HepG2 (cell line): Measurements from ENCODE around the gene URAD. TPM values are rescaled to one million over a fixed set of nuclear protein-coding genes. Genes with fewer than 3 reads are reported as not detected.

Experiments
- BORCS8-MEF2B ChIP-seq: sonication (generic); formaldehyde crosslinking; IDR thresholded peaks from 2 replicates; pipeline ENCODE4 v1.8.0; 2022; ENCODE audit warnings: mild to moderate bottlenecking, missing genetic modification reagents
- FOSL1 ChIP-seq: sonication (generic); formaldehyde crosslinking; IDR thresholded peaks from 2 replicates; pipeline ENCODE4 v1.9.0; 2021; ENCODE audit warnings: missing genetic modification reagents, borderline replicate concordance
- GABPA ChIP-seq, 2 experiments: IDR thresholded peaks; 2 replicates each; pipeline ENCODE4 v1.6.1; 2011 to 2016; ENCODE audit warnings: low read depth in 2 of 2, low read length in 1 of 2, missing biosample characterization in 1 of 2, missing genetic modification characterization in 1 of 2
- GLI4 ChIP-seq: sonication (generic); formaldehyde crosslinking; IDR thresholded peaks from 2 replicates; pipeline ENCODE4 v1.5.1; 2020; ENCODE audit warnings: missing genetic modification reagents, mild to moderate bottlenecking, moderate library complexity, borderline replicate concordance
- HHEX ChIP-seq: IDR thresholded peaks from 2 replicates; pipeline ENCODE4 v1.6.1; 2016; ENCODE audit warnings: control low read depth
- MYC ChIP-seq: sonication (generic); formaldehyde crosslinking; IDR thresholded peaks from 2 replicates; pipeline ENCODE4 v1.9.0; 2021; ENCODE audit warnings: missing genetic modification reagents, borderline replicate concordance
- PRPF4 ChIP-seq: fragments of 200-400 bp; formaldehyde crosslinking; IDR thresholded peaks from 2 replicates; pipeline ENCODE4 v1.6.1; 2016; ENCODE audit warnings: low read length, low read depth; ENCODE audit not compliant: poor library complexity, severe bottlenecking
- TARDBP ChIP-seq: sonication (generic); formaldehyde crosslinking; IDR thresholded peaks from 2 replicates; pipeline ENCODE4 v1.8.0; 2022; ENCODE audit warnings: mild to moderate bottlenecking, missing genetic modification reagents
- TFDP2 ChIP-seq: sonication (generic); formaldehyde crosslinking; IDR thresholded peaks from 2 replicates; pipeline ENCODE4 v1.4.0; 2020; ENCODE audit warnings: missing genetic modification reagents
- TOE1 ChIP-seq: sonication (generic); formaldehyde crosslinking; IDR thresholded peaks from 2 replicates; pipeline ENCODE4 v1.4.0; 2020; ENCODE audit warnings: mild to moderate bottlenecking, missing genetic modification reagents
- ZBTB3 ChIP-seq: sonication (generic); formaldehyde crosslinking; IDR thresholded peaks from 2 replicates; pipeline ENCODE4 v1.4.0; 2020; ENCODE audit warnings: low read depth, mild to moderate bottlenecking, moderate library complexity, missing genetic modification reagents, borderline replicate concordance
- ZFP1 ChIP-seq: IDR thresholded peaks from 2 replicates; pipeline ENCODE4 v1.6.1; 2016
- ZNF20 ChIP-seq: sonication (generic); formaldehyde crosslinking; IDR thresholded peaks from 2 replicates; pipeline ENCODE4 v1.4.0; 2020; ENCODE audit warnings: mild to moderate bottlenecking, moderate library complexity, missing genetic modification reagents
- ZNF275 ChIP-seq: sonication (generic); formaldehyde crosslinking; IDR thresholded peaks from 2 replicates; pipeline ENCODE4 v1.8.0; 2022; ENCODE audit warnings: missing genetic modification reagents, mild to moderate bottlenecking, inconsistent platforms, borderline replicate concordance
- ZNF343 ChIP-seq: sonication (generic); formaldehyde crosslinking; IDR thresholded peaks from 2 replicates; pipeline ENCODE4 v1.4.0; 2020; ENCODE audit warnings: mild to moderate bottlenecking, missing genetic modification reagents
- ZNF362 ChIP-seq: sonication (generic); formaldehyde crosslinking; IDR thresholded peaks from 2 replicates; pipeline ENCODE4 v1.4.0; 2020; ENCODE audit warnings: missing genetic modification reagents, mild to moderate bottlenecking, borderline replicate concordance
- ZNF547 ChIP-seq: sonication (generic); formaldehyde crosslinking; IDR thresholded peaks from 2 replicates; pipeline ENCODE4 v1.5.1; 2020; ENCODE audit warnings: mild to moderate bottlenecking, missing genetic modification reagents
- ZNF619 ChIP-seq: sonication (generic); formaldehyde crosslinking; IDR thresholded peaks from 2 replicates; pipeline ENCODE4 v1.4.0; 2020; ENCODE audit warnings: mild to moderate bottlenecking, missing genetic modification reagents
- polyA plus RNA-seq, 8 experiments: library from polyadenylated mRNA; depleted of rRNA in 3 of 8; stranded (reverse) in 7 of 8; unstranded in 1 of 8; fragments of >200 nt; fragmentation: Illumina TruSeq in 4 of 8; extraction: Trizol in 4 of 8; gene quantifications; 2 replicates each; pipeline versions ENCODE4 v1.2.1 to v1.2.3, GENCODE V29; 2011 to 2016; ENCODE audit warnings: low read depth in 4 of 8, missing spikeins in 1 of 8, mixed read lengths in 1 of 8; ENCODE audit not compliant: insufficient read depth in 1 of 8
- total RNA-seq, 5 experiments: library from RNA; depleted of rRNA; stranded (reverse); fragments of >200 nt; fragmentation: Illumina TruSeq; extraction: Trizol; gene quantifications; 2 replicates each; pipeline ENCODE4 v1.2.3, GENCODE V29; 2016; ENCODE audit warnings: low read depth in 1 of 5
- TF ChIP-seq, protein P1 (sequence below): sonication (generic); formaldehyde crosslinking; IDR thresholded peaks from 2 replicates; pipeline ENCODE4 v1.4.0; 2020; ENCODE audit warnings: missing genetic modification reagents, borderline replicate concordance
- TF ChIP-seq, protein P2 (sequence below): sonication (generic); formaldehyde crosslinking; IDR thresholded peaks from 2 replicates; pipeline ENCODE4 v1.4.0; 2020; ENCODE audit warnings: missing genetic modification reagents

URAD gene
- total and polyA plus RNA-seq, 2 of the 13 experiments (the other 11 are each of a cell fraction or from before 2014, with no cell fraction given): not detected

GRCh38 chr13:27962128-27962841, 26.2 kb downstream of the URAD start (continued):
- TF ChIP-seq, protein P1, sequence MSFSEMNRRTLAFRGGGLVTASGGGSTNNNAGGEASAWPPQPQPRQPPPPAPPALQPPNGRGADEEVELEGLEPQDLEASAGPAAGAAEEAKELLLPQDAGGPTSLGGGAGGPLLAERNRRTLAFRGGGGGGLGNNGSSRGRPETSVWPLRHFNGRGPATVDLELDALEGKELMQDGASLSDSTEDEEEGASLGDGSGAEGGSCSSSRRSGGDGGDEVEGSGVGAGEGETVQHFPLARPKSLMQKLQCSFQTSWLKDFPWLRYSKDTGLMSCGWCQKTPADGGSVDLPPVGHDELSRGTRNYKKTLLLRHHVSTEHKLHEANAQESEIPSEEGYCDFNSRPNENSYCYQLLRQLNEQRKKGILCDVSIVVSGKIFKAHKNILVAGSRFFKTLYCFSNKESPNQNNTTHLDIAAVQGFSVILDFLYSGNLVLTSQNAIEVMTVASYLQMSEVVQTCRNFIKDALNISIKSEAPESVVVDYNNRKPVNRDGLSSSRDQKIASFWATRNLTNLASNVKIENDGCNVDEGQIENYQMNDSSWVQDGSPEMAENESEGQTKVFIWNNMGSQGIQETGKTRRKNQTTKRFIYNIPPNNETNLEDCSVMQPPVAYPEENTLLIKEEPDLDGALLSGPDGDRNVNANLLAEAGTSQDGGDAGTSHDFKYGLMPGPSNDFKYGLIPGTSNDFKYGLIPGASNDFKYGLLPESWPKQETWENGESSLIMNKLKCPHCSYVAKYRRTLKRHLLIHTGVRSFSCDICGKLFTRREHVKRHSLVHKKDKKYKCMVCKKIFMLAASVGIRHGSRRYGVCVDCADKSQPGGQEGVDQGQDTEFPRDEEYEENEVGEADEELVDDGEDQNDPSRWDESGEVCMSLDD (CRISPR knock-in tag): no peak
- no peak for TF ChIP-seq ZNF362 (CRISPR knock-in tag)
- TF ChIP-seq ZNF20: no peak
- TF ChIP-seq, protein P2, sequence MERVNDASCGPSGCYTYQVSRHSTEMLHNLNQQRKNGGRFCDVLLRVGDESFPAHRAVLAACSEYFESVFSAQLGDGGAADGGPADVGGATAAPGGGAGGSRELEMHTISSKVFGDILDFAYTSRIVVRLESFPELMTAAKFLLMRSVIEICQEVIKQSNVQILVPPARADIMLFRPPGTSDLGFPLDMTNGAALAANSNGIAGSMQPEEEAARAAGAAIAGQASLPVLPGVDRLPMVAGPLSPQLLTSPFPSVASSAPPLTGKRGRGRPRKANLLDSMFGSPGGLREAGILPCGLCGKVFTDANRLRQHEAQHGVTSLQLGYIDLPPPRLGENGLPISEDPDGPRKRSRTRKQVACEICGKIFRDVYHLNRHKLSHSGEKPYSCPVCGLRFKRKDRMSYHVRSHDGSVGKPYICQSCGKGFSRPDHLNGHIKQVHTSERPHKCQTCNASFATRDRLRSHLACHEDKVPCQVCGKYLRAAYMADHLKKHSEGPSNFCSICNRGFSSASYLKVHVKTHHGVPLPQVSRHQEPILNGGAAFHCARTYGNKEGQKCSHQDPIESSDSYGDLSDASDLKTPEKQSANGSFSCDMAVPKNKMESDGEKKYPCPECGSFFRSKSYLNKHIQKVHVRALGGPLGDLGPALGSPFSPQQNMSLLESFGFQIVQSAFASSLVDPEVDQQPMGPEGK (CRISPR knock-in tag): peak; percentile 23; the same call in 1 of the 2 replicates
- no peak for TF ChIP-seq GABPA (IDR thresholded peaks at IDR 0.05; ENCODE audit: low read depth, low read length)
- no peak for TF ChIP-seq GABPA (CRISPR knock-in tag; IDR thresholded peaks at IDR 0.05; ENCODE audit: low read depth)
- TF ChIP-seq ZFP1 (CRISPR knock-in tag): no peak
- TF ChIP-seq ZNF275: no peak
- TF ChIP-seq ZNF547 (CRISPR knock-in tag): no peak
- no peak for TF ChIP-seq ZNF619 (CRISPR knock-in tag)
- no peak for TF ChIP-seq HHEX (CRISPR knock-in tag)
- TF ChIP-seq GLI4 (CRISPR knock-in tag): no peak
- no peak for TF ChIP-seq FOSL1 (CRISPR knock-in tag)
- no peak for TF ChIP-seq BORCS8-MEF2B (CRISPR knock-in tag)
- TF ChIP-seq TARDBP (CRISPR knock-in tag): no peak
- TF ChIP-seq TFDP2 (CRISPR knock-in tag): no peak
- no peak for TF ChIP-seq ZNF343
- no peak for TF ChIP-seq TOE1 (CRISPR knock-in tag)
- no peak for TF ChIP-seq MYC (CRISPR knock-in tag)
- no peak for TF ChIP-seq PRPF4
- no peak for TF ChIP-seq ZBTB3 (CRISPR knock-in tag)
